HEK293T (cell line): Measurements from ENCODE around the gene APOBEC3B.
"Not testable (repeated sequence)": the region's sequence is repeated elsewhere in the genome, so short reads cannot be mapped to it uniquely, and the experiment has no call there.

ENCODE experiments used
- ARNT ChIP-seq: fragments of 450-650 bp; IDR thresholded peaks from 2 replicates; pipeline ENCODE4 v1.6.1; 2017; ENCODE audit warnings: mild to moderate bottlenecking
- HDGF ChIP-seq: fragments of 450-650 bp; IDR thresholded peaks from 2 replicates; pipeline ENCODE4 v1.6.1; 2017; ENCODE audit warnings: antibody characterized with exemption, borderline replicate concordance
- NFRKB ChIP-seq: fragments of 450-650 bp; IDR thresholded peaks from 2 replicates; pipeline ENCODE4 v1.6.1; 2016; ENCODE audit warnings: mild to moderate bottlenecking, moderate library complexity
- TARDBP ChIP-seq: fragments of 450-650 bp; IDR thresholded peaks from 2 replicates; pipeline ENCODE4 v1.6.1; 2016
- ZNF384 ChIP-seq: fragments of 450-650 bp; IDR thresholded peaks from 2 replicates; pipeline ENCODE4 v1.6.1; 2016
- TF ChIP-seq, protein P1 (sequence below): fragments of 450-650 bp; IDR thresholded peaks from 2 replicates; pipeline ENCODE4 v1.6.1; 2016

DNA sequence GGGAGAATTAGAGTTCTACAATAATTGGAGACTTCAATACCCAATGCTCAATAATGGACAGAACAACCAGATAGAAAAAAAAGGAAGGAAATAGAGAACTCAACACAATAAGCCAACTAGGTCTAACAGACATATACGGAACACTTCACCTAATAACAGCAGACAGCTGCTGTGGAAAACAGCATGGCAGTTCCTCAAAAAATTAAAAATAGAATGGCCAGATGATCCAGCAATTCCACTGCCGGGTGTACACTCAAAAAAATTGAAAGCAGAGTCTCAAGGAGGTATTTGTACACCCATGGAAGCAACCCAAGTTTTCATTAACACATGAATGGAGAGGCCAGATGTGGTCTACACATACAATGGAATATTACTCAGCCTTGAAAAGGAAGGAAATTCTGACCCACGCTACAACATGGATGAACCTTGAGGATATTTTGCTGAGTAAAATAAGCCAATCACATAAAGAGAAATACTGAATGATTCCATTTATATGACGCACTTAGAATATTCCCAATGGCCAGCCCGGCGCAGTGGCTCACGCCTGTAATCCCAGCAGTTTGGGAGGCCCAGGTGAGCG, 26.2 kb downstream of the APOBEC3B start:
- not testable (repeated sequence) for TF ChIP-seq TARDBP, HDGF, ARNT, NFRKB, ZNF384
- TF ChIP-seq, protein P1, sequence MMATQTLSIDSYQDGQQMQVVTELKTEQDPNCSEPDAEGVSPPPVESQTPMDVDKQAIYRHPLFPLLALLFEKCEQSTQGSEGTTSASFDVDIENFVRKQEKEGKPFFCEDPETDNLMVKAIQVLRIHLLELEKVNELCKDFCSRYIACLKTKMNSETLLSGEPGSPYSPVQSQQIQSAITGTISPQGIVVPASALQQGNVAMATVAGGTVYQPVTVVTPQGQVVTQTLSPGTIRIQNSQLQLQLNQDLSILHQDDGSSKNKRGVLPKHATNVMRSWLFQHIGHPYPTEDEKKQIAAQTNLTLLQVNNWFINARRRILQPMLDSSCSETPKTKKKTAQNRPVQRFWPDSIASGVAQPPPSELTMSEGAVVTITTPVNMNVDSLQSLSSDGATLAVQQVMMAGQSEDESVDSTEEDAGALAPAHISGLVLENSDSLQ = not testable (repeated sequence)
